H9 (cell line): Measurements from ENCODE around the gene AMPD2. TPM values are rescaled to one million over a fixed set of nuclear protein-coding genes. Genes with fewer than 3 reads are reported as not detected.

Source experiments
- DNase-seq: peaks from one replicate; pipeline ENCODE4 v3.0.0-alpha.2; 2017
- H2AFZ ChIP-seq: one replicate; pipeline ENCODE4 v1.6.1; 2013; ENCODE audit warnings: mild to moderate bottlenecking, low read length, control low read depth, moderate library complexity
- H2AK5ac ChIP-seq: 2 replicates; pipeline ENCODE4 v1.6.1; 2013; ENCODE audit warnings: low read length, control low read depth, mixed read lengths; ENCODE audit not compliant: insufficient read length
- H2BK120ac ChIP-seq: one replicate; pipeline ENCODE4 v1.6.1; 2013; ENCODE audit warnings: low read depth, mild to moderate bottlenecking, low read length, control low read depth, inconsistent platforms; ENCODE audit not compliant: poor library complexity, severe bottlenecking
- H2BK12ac ChIP-seq: 2 replicates; pipeline ENCODE4 v1.6.1; 2013; ENCODE audit warnings: low read length, control low read depth, mixed read lengths, low read depth; ENCODE audit not compliant: insufficient read length
- H2BK15ac ChIP-seq: 2 replicates; pipeline ENCODE4 v1.6.1; 2013; ENCODE audit warnings: low read depth, low read length, control low read depth
- H2BK20ac ChIP-seq: one replicate; pipeline ENCODE4 v1.6.1; 2013; ENCODE audit warnings: low read depth, mild to moderate bottlenecking, low read length, control low read depth, inconsistent platforms; ENCODE audit not compliant: poor library complexity, severe bottlenecking
- H2BK5ac ChIP-seq: 2 replicates; pipeline ENCODE4 v1.6.1; 2013; ENCODE audit warnings: low read length, control low read depth, mixed read lengths; ENCODE audit not compliant: insufficient read length
- H3K14ac ChIP-seq: 2 replicates; pipeline ENCODE4 v1.6.1; 2013; ENCODE audit warnings: low read length, control low read depth; ENCODE audit not compliant: insufficient read depth
- H3K18ac ChIP-seq: 2 replicates; pipeline ENCODE4 v1.6.1; 2013; ENCODE audit warnings: low read depth, mild to moderate bottlenecking, mixed read lengths, low read length, control low read depth; ENCODE audit not compliant: insufficient read length
- H3K23ac ChIP-seq: 2 replicates; pipeline ENCODE4 v1.6.1; 2013; ENCODE audit warnings: low read length, control low read depth, mixed read lengths, low read depth; ENCODE audit not compliant: insufficient read length
- H3K23me2 ChIP-seq: 2 replicates; pipeline ENCODE4 v1.6.1; 2013; ENCODE audit warnings: low read depth, mild to moderate bottlenecking, mixed read lengths, low read length, control low read depth; ENCODE audit not compliant: insufficient read length, poor library complexity, severe bottlenecking
- H3K27ac ChIP-seq: 2 replicates; pipeline ENCODE4 v1.5.1; 2013; ENCODE audit warnings: low read length, control low read depth, mixed read lengths, low read depth; ENCODE audit not compliant: insufficient read length
- H3K27me3 ChIP-seq: 2 replicates; pipeline ENCODE4 v1.6.1; 2013; ENCODE audit warnings: low read length, control low read depth, inconsistent platforms; ENCODE audit not compliant: insufficient read depth
- H3K4ac ChIP-seq: 2 replicates; pipeline ENCODE4 v1.6.1; 2013; ENCODE audit warnings: low read depth, mild to moderate bottlenecking, control low read depth, inconsistent platforms, low read length, moderate library complexity
- H3K4me1 ChIP-seq: 2 replicates; pipeline ENCODE4 v1.6.1; 2013; ENCODE audit warnings: low read length, control low read depth, inconsistent platforms; ENCODE audit not compliant: insufficient read depth
- H3K4me2 ChIP-seq: 2 replicates; pipeline ENCODE4 v1.6.1; 2013; ENCODE audit warnings: low read length, control low read depth, mixed read lengths; ENCODE audit not compliant: insufficient read length, insufficient read depth
- H3K56ac ChIP-seq: 2 replicates; pipeline ENCODE4 v1.6.1; 2013; ENCODE audit warnings: low read depth, mild to moderate bottlenecking, mixed read lengths, low read length, control low read depth; ENCODE audit not compliant: insufficient read length
- H3K79me1 ChIP-seq: 2 replicates; pipeline ENCODE4 v1.6.1; 2013; ENCODE audit warnings: low read depth, mild to moderate bottlenecking, moderate library complexity, low read length, control low read depth, inconsistent platforms; ENCODE audit not compliant: insufficient read depth, poor library complexity, severe bottlenecking
- H3K79me2 ChIP-seq: 2 replicates; pipeline ENCODE4 v1.6.1; 2013; ENCODE audit warnings: low read length, control low read depth, inconsistent platforms; ENCODE audit not compliant: insufficient read depth
- H3K9ac ChIP-seq: 2 replicates; pipeline ENCODE4 v1.6.1; 2013; ENCODE audit warnings: low read length, control low read depth, mixed read lengths; ENCODE audit not compliant: insufficient read length; ENCODE audit errors: extremely low read depth
- H3K9me3 ChIP-seq: one replicate; pipeline ENCODE4 v1.6.1; 2013; ENCODE audit warnings: low read depth, low read length, inconsistent platforms; ENCODE audit not compliant: control insufficient read depth
- H3T11ph ChIP-seq: one replicate; pipeline ENCODE4 v1.6.1; 2013; ENCODE audit warnings: mild to moderate bottlenecking, low read length, control low read depth, inconsistent platforms
- H4K20me1 ChIP-seq: one replicate; pipeline ENCODE4 v1.6.1; 2013; ENCODE audit not compliant: control insufficient read depth, insufficient read length, insufficient read depth
- H4K5ac ChIP-seq: 2 replicates; pipeline ENCODE4 v1.6.1; 2013; ENCODE audit warnings: low read depth, mild to moderate bottlenecking, mixed read lengths, low read length, control low read depth; ENCODE audit not compliant: insufficient read length
- H4K8ac ChIP-seq: replicated peaks from 2 replicates; pipeline ENCODE4 v1.6.1; 2013; ENCODE audit warnings: low read length, control low read depth, mixed read lengths, low read depth; ENCODE audit not compliant: insufficient read length
- H4K91ac ChIP-seq: 2 replicates; pipeline ENCODE4 v1.6.1; 2013; ENCODE audit warnings: low read depth, mild to moderate bottlenecking, moderate library complexity, mixed read lengths, low read length, control low read depth; ENCODE audit not compliant: insufficient read length
- H3K27ac Mint-ChIP-seq, 3 experiments: 2 replicates in 2 of 3; 3 replicates in 1 of 3; pipeline ENCODE4 v1.8.0; 2020 to 2021; ENCODE audit warnings: mixed read lengths in 3 of 3, mild to moderate bottlenecking in 1 of 3, moderate library complexity in 1 of 3
- H3K27me3 Mint-ChIP-seq: 2 replicates; pipeline ENCODE4 v1.8.0; 2021; ENCODE audit warnings: low read depth, mild to moderate bottlenecking, moderate library complexity, mixed read lengths
- H3K36me3 Mint-ChIP-seq, 3 experiments: 2 replicates in 2 of 3; 3 replicates in 1 of 3; pipeline ENCODE4 v1.8.0; 2020 to 2021; ENCODE audit warnings: low read depth in 3 of 3, mixed read lengths in 3 of 3; ENCODE audit not compliant: insufficient read depth in 1 of 3
- H3K4me1 Mint-ChIP-seq, 2 experiments: 2 replicates each; pipeline ENCODE4 v1.8.0; 2020; ENCODE audit warnings: mixed read lengths in 2 of 2
- H3K4me3 Mint-ChIP-seq, 2 experiments: 2 replicates in 1 of 2; 3 replicates in 1 of 2; pipeline ENCODE4 v1.8.0; 2020 to 2021; ENCODE audit warnings: mild to moderate bottlenecking in 2 of 2, mixed read lengths in 2 of 2, moderate library complexity in 1 of 2
- H3K9me3 Mint-ChIP-seq, 2 experiments: 2 replicates in 1 of 2; 3 replicates in 1 of 2; pipeline ENCODE4 v1.8.0; 2020; ENCODE audit warnings: mild to moderate bottlenecking in 2 of 2, mixed read lengths in 2 of 2, moderate library complexity in 1 of 2
- WGBS: extraction: QIAGEN DNeasy Blood & Tissue Kit; methylation state at CpG from one replicate; pipeline ENCODE4 v1.1.7; 2013; ENCODE audit warnings: missing lambda C conversion rate, low lambda C conversion rate, mixed read lengths; ENCODE audit not compliant: insufficient read length; ENCODE audit errors: extremely low coverage; 5-methylcytosine and 5-hydroxymethylcytosine counted together
- total RNA-seq: library from RNA; stranded (reverse); gene quantifications from 2 replicates; pipeline ENCODE4 v1.2.1, GENCODE V29; 2021
- TF ChIP-seq, protein P1 (sequence below): fragments of 200-600 bp; sonication (generic); conservative IDR thresholded peaks from 3 replicates; pipeline ENCODE4 v1.8.0; 2021; ENCODE audit warnings: antibody characterized with exemption, mild to moderate bottlenecking

AMPD2 gene
- total RNA-seq, 1 experiment from 2014 or later: 65.1 TPM

DNA sequence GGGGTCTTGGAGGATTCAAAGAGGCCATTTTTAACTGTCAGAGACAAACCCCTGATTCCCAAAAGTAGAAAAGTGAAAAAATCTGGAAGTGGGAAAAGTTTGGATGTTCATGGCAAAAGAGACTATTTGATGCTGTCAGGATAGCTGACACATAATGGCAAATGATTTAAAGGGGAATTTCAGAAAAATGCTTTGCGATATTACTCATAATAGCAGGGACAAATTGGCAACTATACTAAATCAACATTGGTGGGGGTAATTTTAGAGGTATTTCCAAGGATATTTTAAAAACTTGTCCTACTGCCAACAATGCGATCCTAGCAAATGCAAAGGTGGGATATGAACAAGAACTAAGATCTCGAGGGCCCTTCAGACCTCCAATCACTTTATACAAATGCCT is 31.0 kb downstream of the AMPD2 start:
- Histone ChIP-seq H2BK12ac (no peak overlapping the region), H4K20me1 (no peaks in the 10 kb centered on the region), H3K27ac (no peak overlapping the region), H3K14ac (no peak overlapping the region), H3K4ac (no peak overlapping the region), H2AFZ (no peak overlapping the region), H3K4me2 (no peak overlapping the region), H3K9me3 (no peaks in the 10 kb centered on the region), H3K4me1 (no peaks in the 10 kb centered on the region), H3K79me2 (no peaks in the 10 kb centered on the region), H3K27me3 (no peaks in the 10 kb centered on the region), H4K91ac (no peak overlapping the region), H3T11ph (no peak overlapping the region), H2BK15ac (no peak overlapping the region), H3K79me1 (no peaks in the 10 kb centered on the region), H3K23ac (no peak overlapping the region), H2BK120ac (no peak overlapping the region), H4K5ac (no peak overlapping the region), H3K56ac (no peak overlapping the region), H2AK5ac (no peak overlapping the region), H2BK5ac (no peak overlapping the region), H2BK20ac (no peak overlapping the region), H3K9ac (no peak overlapping the region), H3K23me2 (peaks cover 2% of the 10 kb centered on the region), H4K8ac (no peak overlapping the region), H3K18ac (no peak overlapping the region)
- H3K36me3 Mint-ChIP-seq: no peaks in the 10 kb centered on the region; a peak in 1 of 7 replicates
- no peak for DNase-seq
- H3K4me1 Mint-ChIP-seq: peaks cover 5 to 8% of the 10 kb centered on the region in 2 experiments; a peak in 3 of 4 replicates
- peaks cover 5 to 11% of the 10 kb centered on the region in 2 experiments for H3K9me3 Mint-ChIP-seq
- peaks cover 44% of the 10 kb centered on the region for H3K27me3 Mint-ChIP-seq
- no peak overlapping the region for H3K4me3 Mint-ChIP-seq
- TF ChIP-seq, protein P1, sequence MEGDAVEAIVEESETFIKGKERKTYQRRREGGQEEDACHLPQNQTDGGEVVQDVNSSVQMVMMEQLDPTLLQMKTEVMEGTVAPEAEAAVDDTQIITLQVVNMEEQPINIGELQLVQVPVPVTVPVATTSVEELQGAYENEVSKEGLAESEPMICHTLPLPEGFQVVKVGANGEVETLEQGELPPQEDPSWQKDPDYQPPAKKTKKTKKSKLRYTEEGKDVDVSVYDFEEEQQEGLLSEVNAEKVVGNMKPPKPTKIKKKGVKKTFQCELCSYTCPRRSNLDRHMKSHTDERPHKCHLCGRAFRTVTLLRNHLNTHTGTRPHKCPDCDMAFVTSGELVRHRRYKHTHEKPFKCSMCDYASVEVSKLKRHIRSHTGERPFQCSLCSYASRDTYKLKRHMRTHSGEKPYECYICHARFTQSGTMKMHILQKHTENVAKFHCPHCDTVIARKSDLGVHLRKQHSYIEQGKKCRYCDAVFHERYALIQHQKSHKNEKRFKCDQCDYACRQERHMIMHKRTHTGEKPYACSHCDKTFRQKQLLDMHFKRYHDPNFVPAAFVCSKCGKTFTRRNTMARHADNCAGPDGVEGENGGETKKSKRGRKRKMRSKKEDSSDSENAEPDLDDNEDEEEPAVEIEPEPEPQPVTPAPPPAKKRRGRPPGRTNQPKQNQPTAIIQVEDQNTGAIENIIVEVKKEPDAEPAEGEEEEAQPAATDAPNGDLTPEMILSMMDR: no peak
- WGBS: no CpG with 5 or more reads among the region's 3 CpGs
- H3K27ac Mint-ChIP-seq: no peak overlapping the region
